ENCODE measurements around the gene ZSCAN10.
A peak's percentile ranks its signal among the peaks of the same experiment; 100 is the strongest.
"Not testable (repeated sequence)": the region's sequence is repeated elsewhere in the genome, so short reads cannot be mapped to it uniquely, and the experiment has no call there.

The ZSCAN10 gene

GRCh38 chr16:3071655-3072054, 27.4 kb downstream of the ZSCAN10 start:
- DNase-seq = no peak
- intact Hi-C loops (cut with DNase I) = no loop called here

DNA sequence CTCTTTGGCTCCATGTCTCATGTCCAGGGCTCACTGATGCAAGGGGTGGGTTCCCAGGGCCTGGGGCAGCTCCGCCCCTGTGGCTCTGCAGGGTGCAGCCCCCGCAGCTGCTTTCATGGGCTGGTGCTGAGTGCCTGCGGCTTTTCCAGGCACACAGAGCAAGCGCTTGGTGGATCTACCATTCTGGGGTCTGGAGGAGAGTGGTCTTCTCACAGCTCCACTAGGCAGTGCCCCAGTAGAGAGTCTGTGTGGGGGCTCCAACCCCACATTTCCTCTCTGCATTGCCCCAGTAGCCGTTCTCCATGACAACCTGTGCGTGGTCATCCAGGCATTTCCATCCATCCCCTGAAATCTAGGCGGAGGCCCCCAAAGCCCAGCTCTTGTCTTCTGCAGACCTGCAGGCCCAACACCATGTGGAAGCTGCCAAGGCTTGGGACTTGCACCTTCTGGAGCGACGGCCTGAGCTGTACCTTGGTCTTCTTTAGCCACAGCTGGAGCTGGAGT, 28.4 kb downstream of the ZSCAN10 start:
- intact Hi-C loops (cut with DNase I) = no loop called here
- no peak for DNase-seq

DNA sequence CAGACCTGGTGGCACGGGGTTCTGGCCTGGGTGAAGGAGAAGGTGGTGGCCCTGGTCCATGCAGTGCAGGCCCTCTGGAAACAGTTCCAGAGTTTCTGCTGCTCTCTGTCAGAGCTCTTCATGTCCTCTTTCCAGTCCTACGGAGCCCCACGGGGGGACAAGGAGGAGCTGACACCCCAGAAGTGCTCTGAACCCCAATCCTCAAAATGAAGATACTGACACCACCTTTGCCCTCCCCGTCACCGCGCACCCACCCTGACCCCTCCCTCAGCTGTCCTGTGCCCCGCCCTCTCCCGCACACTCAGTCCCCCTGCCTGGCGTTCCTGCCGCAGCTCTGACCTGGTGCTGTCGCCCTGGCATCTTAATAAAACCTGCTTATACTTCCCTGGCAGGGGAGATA, 29.9 kb downstream of the ZSCAN10 start:
- DNase-seq; intact Hi-C loops (cut with DNase I): not testable (repeated sequence)

- DNase-seq = no peak
- intact Hi-C loops (cut with DNase I) = no loop called here
These were observed 30.6 kb downstream of the ZSCAN10 start for GRCh38 chr16:3068487-3068886.

DNA sequence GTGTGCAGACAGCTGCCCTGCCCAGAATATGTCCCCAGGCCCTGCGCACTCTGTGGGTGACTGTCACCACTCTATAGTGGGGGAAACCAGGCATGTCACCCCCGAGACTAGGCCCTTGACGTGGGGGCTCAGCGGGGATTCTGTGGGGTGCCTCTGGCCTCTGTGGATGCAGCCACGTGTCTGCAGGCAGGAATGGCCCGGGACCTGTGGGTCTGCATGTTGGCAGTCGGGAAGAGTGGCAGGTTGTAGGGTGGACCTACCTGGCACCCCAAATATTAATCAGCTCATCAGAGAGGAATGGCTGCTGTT, 32.7 kb downstream of the ZSCAN10 start:
- DNase-seq = no peak
- intact Hi-C loops (cut with DNase I) = no loop called here

GRCh38 chr16:3065742-3066439, 33.2 kb downstream of the ZSCAN10 start:
- no peak for DNase-seq
- intact Hi-C loops (cut with DNase I) = no loop called here

- intact Hi-C loops (cut with DNase I) = no loop called here
- DNase-seq = no peak
These were observed 33.9 kb downstream of the ZSCAN10 start, which contains the start of gene IL32 for GRCh38 chr16:3065069-3065741. Gene IL32 (plus strand): TSS chr16:3065640. CDS start chr16:3065812, 172 bp downstream.

GRCh38 chr16:3063625-3064386, 35.3 kb downstream of the ZSCAN10 start:
- DNase-seq = no peak
- intact Hi-C loops (cut with DNase I) = loop anchor here (5.0 kb wide), 1 partner anchor 53 kb away; no protein-coding TSS in a partner anchor

DNA sequence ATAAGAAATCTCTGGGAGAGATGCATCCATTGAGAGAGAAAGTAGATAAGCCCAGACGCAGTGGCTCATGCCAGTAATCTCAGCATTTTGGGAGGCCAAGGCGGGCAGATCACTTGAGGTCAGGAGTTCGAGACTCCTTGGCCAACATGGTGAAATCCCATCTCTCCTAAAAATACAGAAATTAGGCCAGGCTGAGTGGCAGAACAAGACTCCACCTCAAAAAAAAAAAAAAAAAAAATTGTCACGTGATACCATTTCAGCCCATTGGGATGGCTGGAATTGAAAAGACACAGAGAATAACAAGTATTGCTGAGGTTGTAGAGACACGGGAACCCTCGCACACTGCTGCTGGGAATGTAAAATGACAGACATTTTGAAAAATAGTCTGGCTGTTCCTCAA, 36.5 kb downstream of the ZSCAN10 start:
- intact Hi-C loops (cut with DNase I) = loop anchor here (5.0 kb wide), 1 partner anchor 55 kb away; no protein-coding TSS in a partner anchor

GRCh38 chr16:3060339-3061127, 38.6 kb downstream of the ZSCAN10 start:
- no peak for DNase-seq
- intact Hi-C loops (cut with DNase I) = loop anchor here (5.0 kb wide), 1 partner anchor 57 kb away; no protein-coding TSS in a partner anchor

More for the DNA sequence above, 36.5 kb downstream of the ZSCAN10 start:
- no peak for DNase-seq

DNA sequence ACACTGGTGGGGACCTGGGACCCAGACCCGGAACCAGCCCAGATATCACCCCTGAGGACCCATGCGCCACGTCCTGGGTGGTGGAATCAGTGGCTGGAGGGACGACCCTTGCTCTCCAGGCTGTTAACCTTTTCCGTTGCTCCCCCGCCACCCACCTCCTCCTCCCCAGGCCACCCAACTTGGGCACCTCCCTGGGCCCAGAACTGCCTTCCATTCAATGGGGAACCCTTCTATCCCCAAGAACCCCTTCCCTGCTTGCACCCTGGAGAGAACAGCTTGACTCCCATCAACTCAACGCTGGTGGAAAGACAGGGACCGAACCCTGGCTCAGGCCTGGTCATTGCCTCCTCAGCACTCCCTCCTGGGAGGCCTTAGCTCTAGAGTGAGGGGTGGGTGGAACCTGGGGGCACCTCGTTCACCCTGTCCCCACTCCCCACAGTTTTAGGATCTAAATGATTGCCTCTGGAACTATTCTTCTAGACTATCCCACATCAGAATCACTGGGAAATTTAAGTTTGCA, 39.3 kb downstream of the ZSCAN10 start:
- no peak for DNase-seq
- intact Hi-C loops (cut with DNase I) = loop anchor here (2.0 to 5.0 kb wide), 2 partner anchors 58 to 67 kb away; no protein-coding TSS in a partner anchor

DNA sequence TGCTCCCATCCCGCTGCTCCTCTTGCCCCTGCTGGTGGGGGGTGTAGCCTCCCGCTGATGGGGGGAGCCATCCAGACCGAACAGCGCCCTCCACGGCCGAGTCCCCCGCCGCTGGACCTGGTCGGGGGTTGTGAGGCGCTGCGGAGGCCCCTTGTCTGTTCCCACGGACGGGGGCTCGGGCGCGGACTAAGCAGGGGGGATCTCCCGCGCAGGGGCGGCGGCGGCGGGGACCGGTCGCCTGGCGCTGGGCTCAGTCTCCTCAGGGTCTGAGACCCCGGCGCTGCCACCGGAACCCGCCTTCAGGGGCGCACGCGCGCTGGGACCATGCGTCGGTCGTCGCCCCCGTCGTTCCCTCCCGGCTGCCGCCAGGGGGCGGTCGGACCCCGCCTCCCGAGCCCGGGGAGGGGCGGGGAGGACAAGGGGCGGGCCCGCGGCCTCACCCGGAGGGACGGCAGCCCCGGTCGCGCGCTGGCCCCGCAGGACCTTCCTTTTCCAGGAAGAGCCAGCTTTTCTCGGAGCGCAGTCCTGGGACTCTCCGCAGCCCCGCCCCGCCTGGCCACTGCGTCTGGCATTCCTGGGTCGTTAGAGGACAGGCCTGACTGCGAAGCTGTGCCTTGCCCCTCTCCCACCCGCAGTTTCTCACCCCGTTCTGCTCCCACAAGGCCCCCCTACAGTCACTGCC, 39.9 kb downstream of the ZSCAN10 start:
- intact Hi-C loops (cut with DNase I) = loop anchor here (2.0 kb wide), 1 partner anchor 68 kb away; no protein-coding TSS in a partner anchor
- DNase-seq = peak; percentile 15 to 90 (median 82)

GRCh38 chr16:3058139-3059030, 40.7 kb downstream of the ZSCAN10 start:
- DNase-seq = peak; percentile 17 to 80 (median 57)
- intact Hi-C loops (cut with DNase I) = loop anchor here (2.0 kb wide), 1 partner anchor 68 kb away; no protein-coding TSS in a partner anchor

DNA sequence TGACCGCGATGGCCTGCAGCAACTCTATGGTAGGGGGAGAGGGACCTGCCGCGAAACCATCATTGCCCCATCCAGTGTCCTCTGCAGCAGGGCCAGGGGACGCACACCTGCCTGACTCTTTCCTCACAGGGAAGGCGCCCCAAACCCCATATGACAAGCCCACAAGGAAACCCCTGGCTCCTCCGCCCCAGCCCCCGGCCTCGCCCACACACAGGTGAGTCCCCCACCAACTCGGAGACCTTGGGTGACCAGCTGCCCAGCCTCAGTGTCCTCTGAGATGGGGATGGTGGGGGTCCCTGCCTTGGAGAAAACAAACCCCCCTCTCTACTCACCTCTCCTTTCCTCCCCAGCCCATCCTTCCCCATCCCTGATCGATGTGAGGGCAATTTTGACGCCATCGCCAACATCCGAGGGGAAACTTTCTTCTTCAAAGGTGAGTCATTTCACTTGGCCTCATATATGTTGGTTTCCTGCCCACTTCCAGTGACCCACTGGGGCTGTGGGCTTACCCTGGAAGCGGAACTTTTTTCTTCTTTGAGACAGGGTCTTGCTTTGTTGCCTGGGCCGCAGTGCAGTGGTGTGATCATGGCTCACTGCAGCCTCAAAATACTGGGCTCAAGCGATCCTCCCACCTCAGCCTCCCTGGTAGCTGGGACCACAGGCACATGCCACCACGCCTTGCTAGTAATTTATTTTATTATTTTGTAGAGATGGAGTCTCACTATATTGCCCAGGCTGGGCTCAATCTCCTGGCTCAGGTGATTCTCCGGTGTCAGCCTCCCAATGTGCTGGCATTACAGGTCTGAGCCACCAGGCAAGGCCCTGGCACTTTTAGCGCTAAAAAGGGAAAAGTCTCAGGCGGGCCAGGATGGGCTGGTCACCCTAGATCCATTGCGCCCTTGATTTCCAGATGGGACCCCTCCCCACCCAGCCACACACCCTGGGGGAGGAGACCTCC, 41.6 kb downstream of the ZSCAN10 start:
- intact Hi-C loops (cut with DNase I) = loop anchor here (2.0 kb wide), 1 partner anchor 69 kb away; no protein-coding TSS in a partner anchor
- no peak for DNase-seq

- intact Hi-C loops (cut with DNase I) = no loop called here
These were observed 42.5 kb downstream of the ZSCAN10 start for GRCh38 chr16:3056336-3057180.

More at GRCh38 chr16:3056336-3057180, 42.5 kb downstream of the ZSCAN10 start:
- no peak for DNase-seq
